ENCODE data around the gene R3HDM4.
A peak's percentile ranks its signal among the peaks of the same experiment; 100 is the strongest.
"Not testable (repeated sequence)": the region's sequence is repeated elsewhere in the genome, so short reads cannot be mapped to it uniquely, and the experiment has no call there.

The R3HDM4 gene

DNA sequence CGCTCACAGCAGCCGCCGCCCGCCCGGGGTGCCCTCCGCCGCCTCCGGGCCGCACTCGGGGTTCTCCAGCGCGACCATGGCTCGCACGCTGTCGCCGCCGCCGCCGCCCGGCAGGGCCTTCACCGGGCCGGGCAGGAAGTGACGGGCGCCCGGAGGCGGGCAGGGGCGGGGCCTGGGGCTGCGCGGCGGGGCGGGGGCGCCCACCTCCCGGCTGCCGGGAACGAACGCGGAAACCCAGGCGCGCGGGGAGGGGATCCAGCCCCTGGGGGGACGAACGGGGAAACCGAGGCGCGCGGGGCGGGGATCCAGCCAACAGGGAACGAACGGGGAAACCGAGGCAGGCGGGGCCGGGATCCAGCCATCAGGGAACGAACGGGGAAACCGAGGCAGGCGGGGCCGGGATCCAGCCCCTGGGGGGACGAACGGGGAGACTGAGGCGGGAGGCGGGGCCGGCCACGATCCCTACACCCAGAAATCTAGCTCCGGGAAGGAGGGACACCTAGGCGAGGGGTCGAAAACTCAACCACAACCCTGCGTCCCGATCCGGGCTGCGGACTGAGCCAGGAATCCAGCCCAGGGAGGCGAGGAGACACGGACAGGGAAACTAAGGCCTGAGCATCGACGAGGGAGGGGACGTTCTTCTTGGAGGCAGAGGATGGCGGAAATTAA lies at the start of gene R3HDM4:
Gene R3HDM4, minus strand, starts transcription at position 140 of the 669 bp plus-strand sequence. Its CDS starts 62 bp downstream, at position 78.
- DNase-seq: peak; percentile 26

DNA sequence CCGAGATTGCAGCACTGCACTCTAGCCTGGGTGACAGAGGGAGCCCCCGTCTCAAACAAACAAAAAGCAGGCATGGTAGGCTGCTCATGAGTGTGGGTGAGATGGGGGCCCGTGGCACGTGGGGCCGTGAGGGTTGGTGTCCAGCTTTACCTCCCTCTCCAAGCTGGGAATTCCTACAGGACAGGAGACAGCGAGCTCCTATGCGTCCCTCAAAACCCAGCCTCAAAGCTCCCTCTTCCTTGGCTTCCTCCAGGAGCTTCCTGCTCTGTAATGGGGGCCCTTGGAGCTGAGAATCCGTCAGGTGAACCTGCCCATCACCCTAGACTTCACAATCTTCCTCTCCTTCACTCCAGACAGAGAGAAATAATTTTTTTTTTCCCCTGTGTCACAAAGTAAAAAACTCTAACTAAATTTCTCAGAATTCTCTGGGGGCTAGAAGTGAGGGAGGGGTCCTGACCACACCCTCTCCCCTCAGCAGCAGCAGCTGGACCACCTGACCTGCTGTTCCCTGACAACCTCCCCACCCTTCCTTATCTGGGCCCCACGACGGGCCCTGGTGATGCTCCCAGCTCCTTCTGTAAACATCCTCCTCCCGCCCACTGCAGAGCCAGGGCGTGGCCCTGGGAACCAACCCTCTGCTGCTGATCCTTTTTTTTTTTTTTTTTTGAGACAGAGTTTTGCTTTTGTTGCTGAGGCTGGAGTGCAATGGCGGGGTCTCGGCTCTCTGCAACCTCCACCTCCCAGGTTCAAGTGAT lies 49.0 kb upstream of the R3HDM4 start:
- DNase-seq: no peak

DNA sequence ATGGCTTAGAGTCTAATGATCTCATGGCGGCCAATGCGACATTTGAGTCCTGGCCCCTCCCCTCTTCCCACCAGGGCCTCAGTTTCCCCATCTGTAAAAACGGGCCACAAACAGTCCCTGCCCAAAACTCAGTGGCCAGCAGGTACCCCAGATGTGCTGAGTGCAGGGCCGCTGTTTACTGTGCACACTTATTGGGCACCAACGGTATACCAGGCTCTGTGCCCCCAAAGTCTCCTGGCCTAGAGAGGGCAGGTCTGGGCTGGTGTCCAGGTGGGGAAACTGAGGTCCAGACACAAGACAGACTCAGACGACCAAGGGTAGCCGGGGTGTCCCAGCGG lies 47.6 kb upstream of the R3HDM4 start:
- DNase-seq: no peak

DNA sequence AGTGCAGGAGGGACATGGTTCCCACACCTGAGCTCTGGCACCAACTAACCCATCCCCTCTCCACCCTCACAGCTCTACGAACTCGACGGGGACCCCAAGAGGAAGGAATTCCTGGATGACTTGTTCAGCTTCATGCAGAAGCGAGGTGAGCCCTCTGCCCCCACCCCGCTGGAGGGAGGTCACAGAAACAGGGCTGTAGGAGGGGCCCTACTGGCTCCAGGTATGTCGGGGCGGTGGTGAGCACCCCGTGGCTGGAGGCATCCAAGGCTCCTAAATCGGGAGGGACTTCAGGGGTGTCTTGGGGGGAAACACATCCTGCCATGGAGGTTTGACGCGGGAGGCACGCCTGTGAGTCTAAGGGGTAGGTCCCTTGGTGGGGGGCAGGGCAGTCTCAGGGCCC lies 47.0 kb upstream of the R3HDM4 start:
- no peak for DNase-seq

DNA sequence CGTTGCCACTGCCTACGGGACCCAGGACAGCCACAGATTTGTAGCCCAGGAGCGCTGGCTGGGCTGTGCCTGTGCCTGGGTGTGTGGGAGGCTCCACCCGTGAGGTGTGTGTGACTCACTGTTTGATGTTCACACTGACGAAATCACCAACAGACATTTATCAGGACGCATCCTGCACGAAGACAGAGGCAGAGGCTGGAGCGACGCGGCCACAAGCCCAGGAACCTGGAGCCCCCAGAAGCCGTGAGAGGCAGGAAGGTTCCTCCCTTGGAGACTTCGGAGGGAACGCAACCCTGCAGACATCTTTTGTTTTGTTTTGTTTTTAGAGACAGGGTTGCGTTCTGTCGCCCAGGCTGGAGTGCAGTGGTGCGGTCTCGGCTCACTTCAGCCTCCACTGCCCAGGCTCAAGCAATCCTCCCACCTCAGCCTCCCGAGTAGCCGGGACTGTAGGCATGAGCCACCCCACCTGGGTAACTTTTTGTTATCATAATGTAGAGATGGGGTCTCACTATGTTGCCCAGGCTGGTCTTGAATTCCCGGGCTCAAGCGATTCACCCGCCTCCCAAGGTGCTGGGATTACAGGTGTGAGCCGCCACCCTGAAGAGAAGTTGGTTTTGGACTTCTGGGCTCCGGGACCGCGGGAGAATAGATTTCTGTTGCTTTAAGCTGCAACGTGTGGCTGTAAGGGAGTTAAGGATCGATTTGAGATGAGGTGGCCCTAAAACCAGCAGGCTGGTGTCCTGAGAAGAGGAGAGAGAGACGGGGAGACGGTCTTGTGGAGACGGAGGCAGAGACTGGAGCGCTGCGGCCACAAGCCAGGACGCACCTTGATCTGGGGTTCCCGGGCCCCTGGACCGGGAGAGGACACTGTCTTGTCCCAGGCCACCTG lies 46.2 kb upstream of the R3HDM4 start:
- DNase-seq: no peak

DNA sequence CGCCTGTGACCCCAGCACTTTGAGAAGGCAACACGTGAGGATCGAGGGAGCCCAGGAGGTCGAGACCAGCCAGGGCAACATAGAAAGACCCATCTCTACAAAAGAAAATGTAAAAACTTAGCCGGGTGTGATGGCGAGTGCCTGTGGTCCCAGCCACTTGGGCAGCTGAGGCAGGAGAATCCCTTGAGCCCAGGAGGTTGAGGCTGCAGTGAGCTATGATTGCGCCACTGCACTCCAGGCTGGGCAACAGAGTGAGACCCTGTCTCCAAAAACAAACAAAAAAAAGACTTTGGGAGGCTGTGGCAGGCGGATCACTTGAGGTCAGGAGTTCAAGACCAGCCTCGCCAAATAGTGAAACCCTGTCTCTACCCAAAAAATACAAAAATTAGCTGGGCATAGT lies 44.6 kb upstream of the R3HDM4 start:
- DNase-seq: not testable (repeated sequence)

DNA sequence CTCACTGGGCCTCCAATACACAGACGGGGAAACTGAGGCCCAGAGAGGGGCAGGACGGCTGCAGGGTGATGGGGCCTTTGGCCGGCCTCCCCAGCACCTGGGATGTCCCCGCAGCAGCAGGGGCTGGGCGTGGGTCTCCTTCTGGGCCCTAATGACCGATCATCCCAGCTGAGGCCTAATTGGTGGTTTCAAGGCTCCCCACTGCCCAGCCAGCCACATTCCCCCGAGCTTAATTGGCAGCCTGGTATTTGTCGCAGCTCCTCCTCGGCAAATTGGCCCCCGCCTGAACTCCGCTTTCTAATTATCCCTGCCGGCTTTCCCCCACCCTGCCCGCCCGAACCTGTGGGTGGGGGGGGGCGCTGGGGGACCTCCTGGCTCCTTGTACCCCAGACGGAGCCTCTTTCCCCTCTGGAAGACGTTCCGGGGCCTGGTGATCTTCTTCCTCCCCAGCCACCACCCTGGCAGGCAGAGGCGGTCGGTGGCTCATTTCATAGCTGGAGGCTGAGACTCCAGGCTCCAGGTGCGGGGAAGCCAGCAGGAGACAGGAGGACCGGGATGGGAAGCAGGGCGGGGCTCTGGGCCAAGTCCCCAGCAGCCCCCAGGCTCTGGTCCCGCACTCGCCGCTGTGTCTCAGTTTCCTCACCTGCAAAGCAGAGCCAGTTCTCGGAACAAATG lies 43.9 kb upstream of the R3HDM4 start:
- no peak for DNase-seq

DNA sequence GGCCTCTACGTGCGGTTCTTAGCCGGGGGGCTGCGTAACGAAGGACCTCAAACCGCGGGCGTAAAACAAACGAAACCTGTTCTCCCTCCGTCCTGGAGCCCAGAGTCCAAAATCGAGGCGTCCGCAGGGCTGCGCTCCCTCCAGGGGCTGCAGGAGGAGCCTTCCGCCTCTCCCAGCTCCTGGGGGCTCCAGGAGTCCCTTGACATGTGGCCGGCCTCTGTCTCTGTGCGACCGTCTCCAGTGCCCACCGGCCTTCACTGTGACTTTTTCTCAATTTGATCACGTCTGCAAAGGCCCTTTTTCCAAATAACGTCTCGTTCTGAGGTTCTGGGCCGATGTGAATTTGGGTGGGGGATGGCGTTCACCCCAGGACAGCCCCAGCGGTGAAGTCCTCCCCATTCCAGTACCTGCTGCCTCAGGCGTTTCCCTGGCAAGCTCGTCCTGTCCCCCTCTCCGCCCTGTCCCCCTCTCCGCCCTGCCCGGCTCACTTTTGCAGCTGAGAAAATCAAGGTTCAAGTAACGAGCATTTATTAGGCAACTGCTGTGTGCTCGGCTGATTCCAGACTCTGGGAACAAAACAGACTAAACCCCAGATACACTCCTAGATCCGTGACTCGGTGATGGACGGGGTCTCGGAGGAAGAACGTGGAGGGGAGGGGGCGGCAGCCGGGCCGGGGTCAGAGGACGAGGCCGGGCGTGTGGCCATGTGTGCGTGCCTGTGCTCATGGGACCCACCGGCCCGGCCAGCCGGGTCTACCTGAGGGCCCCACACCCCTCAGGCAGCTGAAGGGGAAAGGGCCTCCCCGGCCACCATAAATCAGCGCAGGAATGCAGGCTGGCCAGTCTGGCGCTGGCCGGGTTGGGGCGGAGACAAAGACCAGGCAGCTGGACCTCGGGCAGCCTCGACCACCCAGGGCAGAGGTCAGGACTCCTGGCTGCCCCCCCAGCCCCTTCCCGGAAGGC lies 43.1 kb upstream of the R3HDM4 start:
- DNase-seq: no peak

DNA sequence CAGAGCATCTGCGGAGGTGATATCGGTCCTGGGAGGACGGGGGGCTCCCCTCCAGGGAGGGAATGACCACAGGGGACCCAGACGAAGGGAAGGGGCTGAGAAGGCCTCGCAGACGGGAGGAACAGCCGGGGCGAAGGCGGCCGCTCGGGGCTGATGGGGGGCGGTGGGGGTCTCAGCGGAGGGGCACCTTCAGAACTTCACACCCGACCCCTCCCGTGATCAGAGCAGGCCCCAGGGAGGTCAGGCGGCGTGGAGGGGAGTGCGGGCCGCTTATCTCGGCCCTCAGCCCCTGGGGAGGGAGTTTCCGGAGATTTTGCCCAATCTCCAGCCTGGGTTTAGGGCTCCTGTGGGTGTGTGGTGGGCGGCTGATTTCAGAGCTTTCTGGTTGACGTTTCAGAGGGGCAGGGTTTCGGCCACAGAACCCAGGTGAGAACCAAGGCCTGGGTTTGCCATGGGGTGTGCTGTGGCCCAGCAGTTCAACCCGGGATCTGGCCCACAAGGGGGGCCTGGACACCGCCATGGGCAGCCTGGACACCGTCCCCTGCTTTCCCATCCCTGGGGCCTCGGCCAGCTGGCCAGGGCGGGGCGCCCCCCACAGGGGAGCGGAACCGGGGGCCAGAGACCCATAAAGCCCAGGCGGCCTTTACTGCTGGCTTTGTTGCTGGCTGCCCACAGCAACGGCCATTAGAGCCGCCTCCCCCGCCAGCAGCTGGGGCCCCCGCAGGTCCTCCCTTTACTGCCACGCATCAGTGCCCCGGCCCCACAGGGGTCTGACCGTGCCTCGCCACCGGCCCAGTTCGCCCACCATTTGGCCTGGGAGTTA lies 41.9 kb upstream of the R3HDM4 start:
- DNase-seq: no peak

DNA sequence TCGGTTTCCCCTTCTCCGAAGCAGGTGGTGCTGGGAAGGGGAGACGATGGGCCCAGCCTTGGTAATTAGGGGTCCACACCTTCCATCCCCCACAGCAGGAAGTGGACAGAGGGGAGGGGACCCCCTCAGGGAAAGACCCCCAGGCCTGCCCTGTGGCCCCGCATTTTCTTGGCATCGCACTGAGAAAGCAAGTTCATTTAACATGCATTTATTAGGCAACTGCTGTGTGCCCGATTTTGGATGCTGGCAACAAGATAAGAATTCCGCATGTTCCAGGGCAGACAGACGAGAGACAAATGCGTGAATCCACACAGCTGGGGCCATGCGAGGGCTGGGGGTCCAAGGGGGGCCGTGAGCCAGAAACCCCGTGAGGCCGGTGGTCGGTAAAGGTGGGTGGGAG lies 41.3 kb upstream of the R3HDM4 start:
- DNase-seq: no peak

DNA sequence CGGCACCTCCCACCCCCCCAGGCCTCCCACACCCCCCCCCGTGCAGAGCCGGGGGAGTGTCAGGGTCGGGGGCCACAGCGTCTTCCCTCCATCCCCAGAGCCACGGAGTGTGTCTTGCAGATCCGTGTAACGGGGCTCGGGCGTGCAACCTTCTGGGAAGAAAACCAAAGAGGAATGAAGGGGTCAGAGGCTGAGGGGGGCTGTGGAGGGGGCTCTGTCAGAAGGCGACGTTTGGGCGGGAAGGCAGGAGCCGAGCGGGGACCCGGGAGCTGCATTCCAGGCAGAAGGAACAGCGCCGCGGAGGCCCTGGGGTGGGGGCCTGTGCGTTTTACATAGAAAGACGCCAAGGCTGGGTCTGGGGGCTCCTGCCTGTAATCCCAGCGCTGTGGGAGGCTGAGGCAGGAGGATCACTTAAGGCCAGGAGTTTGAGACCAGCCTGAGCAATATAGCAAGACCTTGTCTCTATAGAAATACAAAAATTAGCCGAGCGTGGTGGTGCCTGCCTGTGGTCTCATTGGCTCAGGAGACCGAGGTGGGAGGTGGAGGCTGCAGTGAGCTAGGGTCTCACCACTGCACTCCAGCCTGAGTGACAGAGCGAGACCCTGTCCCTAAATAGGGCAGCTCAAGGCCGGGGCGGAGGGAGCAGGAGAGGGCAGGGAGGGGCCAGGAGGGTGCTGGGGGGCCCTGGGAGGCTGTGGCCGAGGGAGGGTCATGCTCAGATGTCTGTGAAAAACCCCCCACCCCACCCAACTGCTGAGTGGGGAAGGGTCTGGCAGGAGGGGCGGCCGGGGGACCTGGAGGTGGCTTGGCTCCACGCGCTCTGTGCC lies 40.6 kb upstream of the R3HDM4 start:
- DNase-seq: no peak

DNA sequence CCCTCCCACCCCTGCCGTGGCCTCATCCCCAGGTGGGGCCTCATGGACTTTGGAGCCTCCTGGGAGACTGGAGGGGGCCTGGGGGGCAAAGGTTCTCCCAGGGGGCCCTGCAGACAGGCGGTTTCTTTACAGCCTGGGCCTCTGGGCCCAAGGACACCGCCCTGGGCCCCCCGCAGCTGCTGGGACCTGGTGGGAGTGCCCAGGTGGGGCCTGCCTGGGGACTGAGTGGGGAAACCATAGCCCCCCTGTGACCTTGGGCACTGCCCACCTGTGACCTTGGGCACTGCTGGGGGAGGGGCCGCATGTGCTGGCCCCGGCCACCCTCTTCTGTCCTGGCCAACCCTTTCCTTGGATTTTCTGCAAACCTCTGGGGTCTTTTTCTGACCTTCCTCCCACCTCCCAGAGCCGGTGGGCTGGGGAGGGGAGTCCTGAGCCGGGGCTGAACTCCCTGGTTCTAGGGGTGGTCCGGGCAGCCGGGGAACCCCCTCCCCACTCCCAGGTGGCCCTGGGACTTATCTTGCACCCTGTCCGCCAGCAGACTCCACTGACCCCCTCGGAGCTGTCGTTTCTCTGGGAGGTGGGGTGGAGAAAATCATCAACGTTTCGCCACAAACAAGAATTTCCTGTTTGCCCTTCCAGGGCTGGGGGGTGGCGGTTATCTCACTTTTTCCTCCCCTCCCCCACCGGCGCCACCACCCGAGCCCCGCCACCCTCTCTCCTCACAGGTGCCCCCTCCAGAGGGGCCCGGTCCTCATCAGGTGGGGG lies 39.8 kb upstream of the R3HDM4 start:
- no peak for DNase-seq

DNA sequence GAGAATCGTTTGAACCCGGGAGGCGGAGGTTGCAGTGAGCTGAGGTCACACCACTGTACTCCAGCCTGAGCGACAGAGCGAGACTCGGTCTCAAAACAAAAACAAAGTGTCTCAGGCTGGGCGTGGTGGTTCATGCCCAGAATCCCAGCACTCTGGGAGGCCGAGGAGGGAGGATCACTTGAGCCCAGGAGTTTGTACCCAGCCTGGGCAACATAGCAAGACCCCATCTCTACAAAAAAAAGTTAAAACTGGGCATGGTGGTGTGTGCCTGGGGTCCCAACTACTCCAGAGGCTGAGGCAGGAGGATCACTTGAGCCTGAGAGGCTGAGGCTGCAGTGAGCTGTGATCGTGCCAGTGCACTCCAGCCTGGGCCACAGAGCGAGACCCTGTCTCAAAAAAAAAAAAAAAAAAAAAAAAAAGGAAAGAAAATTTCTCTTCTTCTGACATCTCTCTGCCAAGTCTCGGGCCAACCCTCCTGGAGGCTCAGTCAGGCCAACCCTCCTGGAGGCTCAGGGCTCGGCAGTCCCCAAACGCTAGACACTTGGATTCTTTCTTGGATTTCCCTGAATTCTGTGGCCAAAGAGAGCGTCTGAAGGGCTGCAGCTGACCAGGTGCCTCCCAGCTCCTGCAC lies 39.1 kb upstream of the R3HDM4 start:
- no peak for DNase-seq

DNA sequence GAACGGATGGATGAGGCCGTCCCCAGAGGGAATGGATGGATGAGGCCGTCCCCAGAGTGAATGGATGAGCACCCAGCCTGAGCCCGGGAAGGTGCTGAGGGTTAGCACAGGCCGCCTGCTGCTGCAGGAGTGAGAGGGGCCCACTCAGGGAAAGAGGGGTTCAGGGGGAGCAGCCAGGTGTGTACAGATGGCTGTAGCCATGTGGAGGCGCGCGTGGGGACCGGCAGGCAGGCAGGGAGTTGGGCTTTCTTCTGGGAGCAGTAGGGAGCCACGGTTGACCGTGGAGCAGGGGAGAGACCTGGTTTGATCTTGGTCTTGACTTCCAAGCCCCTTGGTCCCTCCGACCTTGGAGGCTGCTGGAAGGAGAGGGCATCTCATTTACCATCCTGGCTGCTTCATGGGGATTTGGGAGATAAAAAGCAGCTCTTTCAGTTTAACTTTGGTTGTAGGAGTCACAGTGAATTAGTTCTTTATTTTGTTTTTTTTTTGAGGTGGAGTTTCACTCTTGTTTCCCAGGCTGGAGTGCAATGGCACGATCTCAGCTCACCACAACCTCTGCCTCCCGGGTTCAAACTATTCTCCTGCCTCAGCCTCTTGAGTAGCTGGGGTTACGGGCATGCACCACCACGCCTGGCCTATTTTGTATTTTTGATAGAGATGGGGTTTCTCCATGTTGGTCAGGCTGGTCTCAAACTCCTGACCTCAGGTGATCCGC lies 37.5 kb upstream of the R3HDM4 start:
- no peak for DNase-seq

DNA sequence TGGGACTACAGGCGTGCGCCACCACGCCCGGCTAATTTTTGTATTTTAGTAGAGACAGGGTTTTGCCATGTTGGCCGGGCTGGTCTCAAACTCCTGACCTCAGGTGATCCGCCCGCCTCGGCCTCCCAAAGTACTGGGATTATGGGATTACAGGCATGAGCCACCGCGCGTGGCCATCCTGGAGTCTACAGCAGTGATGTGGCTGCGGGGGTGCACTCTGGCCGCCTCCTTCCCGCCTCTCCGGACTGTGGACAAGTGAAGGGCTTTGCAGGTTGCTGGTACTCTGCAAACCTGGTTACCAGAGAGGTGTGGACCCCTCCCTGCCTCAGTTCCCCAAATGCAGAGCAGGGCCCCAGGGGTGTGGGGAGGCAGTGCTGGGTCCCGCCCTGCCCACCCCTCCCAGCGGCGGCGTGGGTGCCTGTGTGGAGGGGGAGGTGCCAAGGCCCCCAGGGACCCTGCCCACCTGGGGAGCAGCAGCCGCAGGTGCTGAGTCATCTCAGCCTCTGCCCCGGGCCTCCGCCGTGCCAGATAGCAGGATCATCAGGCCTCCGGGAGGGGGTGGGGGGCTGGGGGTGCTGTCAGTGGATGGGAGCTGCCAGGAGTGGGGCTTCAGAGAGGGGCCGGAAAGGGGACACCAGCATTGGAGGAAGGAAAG lies 36.0 kb upstream of the R3HDM4 start:
- DNase-seq: no peak

DNA sequence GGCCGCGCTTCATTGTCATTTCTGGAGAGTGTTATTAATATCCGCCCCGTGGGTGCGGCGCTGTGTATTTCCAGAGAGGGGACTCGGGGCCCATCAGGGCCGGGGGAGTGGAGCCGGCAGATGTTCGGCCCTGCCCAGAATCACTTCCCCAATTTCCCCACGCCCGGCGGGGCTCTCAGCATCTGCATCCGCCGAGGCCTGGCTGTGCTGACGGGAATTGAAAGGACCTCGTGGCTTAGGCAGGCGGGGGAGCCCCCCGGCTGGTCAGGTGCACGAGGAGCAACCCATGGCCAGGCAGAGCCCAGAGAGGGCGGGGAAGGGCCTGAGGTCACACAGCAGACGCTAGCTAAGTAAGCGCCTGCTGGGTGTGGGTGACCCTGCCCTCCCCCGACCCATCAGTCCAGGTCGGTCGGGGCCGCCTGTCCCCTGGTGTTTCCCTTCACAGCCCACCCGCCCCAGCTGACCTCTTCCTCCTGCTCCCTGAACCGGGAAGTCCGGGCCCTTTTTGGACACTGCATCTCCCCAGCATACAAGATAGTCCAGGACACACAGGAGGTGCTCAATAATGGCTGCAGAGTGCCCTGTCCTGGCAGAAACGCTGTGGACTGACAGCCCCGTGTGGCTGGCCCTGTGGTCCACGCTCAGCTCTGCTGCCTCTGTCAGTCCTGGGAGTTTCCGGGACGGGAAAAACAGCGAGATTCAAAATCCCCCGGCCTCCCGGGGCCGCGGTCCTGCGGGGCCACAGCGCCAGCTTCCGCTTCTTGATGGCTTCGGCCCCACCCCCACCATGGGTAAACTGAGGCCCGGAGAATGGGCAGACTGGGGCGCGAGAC lies 34.9 kb upstream of the R3HDM4 start:
- DNase-seq: no peak

Data from NCI-H1105 (cell line).